BE2C (cell line): ENCODE measurements around the gene HDAC10.

Source experiments
- DNase-seq: peaks from one replicate; pipeline ENCODE4 v3.0.0-alpha.2; 2020
- H3K27me3 ChIP-seq: fragments of 250-450 bp; sonication (Bioruptor Pico); 2 replicates; pipeline ENCODE4 v1.5.1; 2020; ENCODE audit warnings: mild to moderate bottlenecking
- H3K36me3 ChIP-seq: fragments of 250-450 bp; sonication (Bioruptor Pico); 2 replicates; pipeline ENCODE4 v1.5.1; 2020; ENCODE audit warnings: mild to moderate bottlenecking
- H3K4me1 ChIP-seq: fragments of 250-450 bp; sonication (Bioruptor Pico); 2 replicates; pipeline ENCODE4 v1.5.1; 2020
- H3K4me3 ChIP-seq: 2 replicates; pipeline ENCODE4 v1.5.1; 2011; ENCODE audit warnings: low read depth, low read length
- H3K9me3 ChIP-seq: fragments of 250-450 bp; sonication (Bioruptor Pico); 2 replicates; pipeline ENCODE4 v1.5.1; 2020
- CTCF ChIP-seq: IDR thresholded peaks from 2 replicates; pipeline ENCODE4 v1.5.1; 2012; ENCODE audit warnings: mild to moderate bottlenecking, low read depth, low read length

Gene HDAC10

DNA sequence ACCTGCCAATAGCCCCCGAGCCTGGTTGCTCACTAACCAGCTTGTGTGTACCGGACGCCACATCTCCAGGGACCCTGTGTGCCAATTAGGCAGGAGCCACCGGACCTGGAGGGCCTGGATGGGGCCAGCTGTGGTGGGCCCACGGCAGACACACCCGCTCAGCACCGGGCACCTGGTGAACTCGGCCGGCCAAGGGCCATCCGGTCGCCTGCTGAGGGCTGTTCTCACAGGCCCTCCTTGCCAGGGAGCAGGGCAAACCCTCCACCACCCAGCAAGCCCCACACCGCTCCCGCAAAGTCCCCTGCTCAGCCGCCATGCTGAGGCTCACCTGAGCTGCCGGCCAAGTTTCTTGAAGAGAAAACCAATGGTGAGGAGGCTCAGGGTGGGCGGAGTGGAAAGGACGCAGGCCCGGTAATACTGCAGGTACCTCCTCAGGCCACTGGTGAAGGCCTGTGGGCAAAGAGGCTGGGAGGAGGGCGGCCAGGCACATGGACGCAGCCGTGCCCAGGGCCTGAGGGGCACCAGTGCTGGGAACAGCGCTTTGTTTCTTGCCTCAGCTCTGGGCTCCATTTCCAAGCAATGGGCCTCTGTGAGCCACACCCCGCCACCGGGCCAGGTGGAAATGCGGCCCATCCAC is 23.4 kb downstream of the HDAC10 start:
- no peak for TF ChIP-seq CTCF
- H3K27me3 ChIP-seq = no peaks in the 10 kb centered on the region
- H3K4me1 ChIP-seq = no peaks in the 10 kb centered on the region
- H3K36me3 ChIP-seq = peaks cover 29% of the 10 kb centered on the region
- no peak for DNase-seq
- no peak overlapping the region for H3K4me3 ChIP-seq
- no peaks in the 10 kb centered on the region for H3K9me3 ChIP-seq

- H3K9me3 ChIP-seq = no peaks in the 10 kb centered on the region
- H3K4me1 ChIP-seq = no peaks in the 10 kb centered on the region
- H3K4me3 ChIP-seq = no peak overlapping the region
- H3K36me3 ChIP-seq = peaks cover 38% of the 10 kb centered on the region
- TF ChIP-seq CTCF = no peak
- H3K27me3 ChIP-seq = no peaks in the 10 kb centered on the region
- DNase-seq = no peak
Measured at GRCh38 chr22:50226875-50227165, 24.2 kb downstream of the HDAC10 start.

DNA sequence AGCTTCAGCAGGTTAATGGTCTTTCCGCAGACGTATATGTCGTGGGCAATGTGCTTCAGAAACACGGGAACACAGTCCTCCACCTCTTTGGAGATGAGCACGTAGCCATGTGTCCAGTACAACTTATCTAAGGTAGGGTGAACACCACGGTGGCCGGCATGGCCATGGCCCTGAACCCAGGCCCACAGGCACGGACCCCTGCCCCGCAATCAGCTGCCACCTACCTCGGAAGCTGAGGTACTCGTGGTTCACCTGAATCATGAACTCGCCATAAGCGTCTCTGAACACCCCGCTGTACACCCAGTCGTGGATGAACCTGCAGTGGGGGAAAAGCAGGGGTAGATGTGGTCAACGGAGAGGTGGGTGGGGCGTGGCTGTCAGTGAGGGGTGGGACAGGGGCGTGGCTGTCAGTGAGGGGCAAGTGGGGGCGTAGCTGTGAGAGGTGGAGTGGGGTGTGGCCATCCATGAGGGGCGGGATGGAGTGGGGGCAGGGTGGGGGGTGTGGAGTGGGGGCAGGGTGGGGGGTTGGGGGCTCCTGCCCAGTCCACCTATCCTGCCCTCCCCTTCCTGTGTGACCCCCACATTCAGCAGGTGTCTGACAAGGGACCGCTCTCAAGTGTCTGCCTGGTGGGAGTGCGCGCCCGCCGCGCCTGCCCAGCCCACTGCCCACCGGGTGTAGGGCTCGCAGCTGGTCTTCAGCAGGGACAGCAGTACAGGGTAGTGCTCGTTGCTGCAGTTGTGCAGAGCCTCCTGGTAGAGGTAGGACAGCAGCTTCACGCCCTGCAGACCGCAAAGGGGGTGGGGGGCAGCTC is 24.8 kb downstream of the HDAC10 start:
- no peak for DNase-seq
- Histone ChIP-seq H3K36me3 (peaks cover 42% of the 10 kb centered on the region), H3K4me3 (no peak overlapping the region), H3K27me3 (no peaks in the 10 kb centered on the region), H3K9me3 (no peaks in the 10 kb centered on the region), H3K4me1 (no peaks in the 10 kb centered on the region)
- TF ChIP-seq CTCF = no peak

GRCh38 chr22:50225200-50225969 is 25.7 kb downstream of the HDAC10 start:
- Histone ChIP-seq H3K4me1 (no peaks in the 10 kb centered on the region), H3K36me3 (peaks cover 47% of the 10 kb centered on the region), H3K9me3 (no peaks in the 10 kb centered on the region)

GRCh38 chr22:50224071-50224470 is 27.0 kb downstream of the HDAC10 start:
- TF ChIP-seq CTCF = no peak
- H3K36me3 ChIP-seq = peaks cover 55% of the 10 kb centered on the region

More at GRCh38 chr22:50225200-50225969, 25.7 kb downstream of the HDAC10 start:
- no peak for DNase-seq
- Histone ChIP-seq H3K27me3 (no peaks in the 10 kb centered on the region), H3K4me3 (no peak overlapping the region)
- TF ChIP-seq CTCF = no peak

More at GRCh38 chr22:50224071-50224470, 27.0 kb downstream of the HDAC10 start:
- no peak for DNase-seq
- no peaks in the 10 kb centered on the region for H3K9me3 ChIP-seq
- peaks cover 8% of the 10 kb centered on the region; the same call in 1 of the 2 replicates for H3K4me1 ChIP-seq
- H3K4me3 ChIP-seq = no peak overlapping the region
- H3K27me3 ChIP-seq = no peaks in the 10 kb centered on the region
